ENCODE results near the gene B3GAT1.

- TF ChIP-seq SP1 (IDR thresholded peaks at IDR 0.05; ENCODE audit: low read depth) (no peak), RAD21 (IDR thresholded peaks at IDR 0.05; ENCODE audit: low read depth) (no peak), CTCF (IDR thresholded peaks at IDR 0.05 in 2 of 3, conservative IDR thresholded peaks at IDR 0.05 in 1 of 3; ENCODE audit: borderline replicate concordance in 1 of 3, insufficient read depth in 1 of 3, low read depth in 2 of 3, low read length in 2 of 3) (no peak), POLR2A (IDR thresholded peaks at IDR 0.05; ENCODE audit: borderline replicate concordance, extremely low read depth, insufficient read depth, insufficient read length) (no peak), POLR2AphosphoS5 (IDR thresholded peaks at IDR 0.05; ENCODE audit: low read depth, low read length) (no peak), EZH2 (IDR thresholded peaks at IDR 0.05) (no peak)
These were observed 35.7 kb upstream of the B3GAT1 start for GRCh38 chr11:134447696-134448095.

All from HCT116 (cell line).